Renal cortex interstitium (tissue), 11 donors: Measurements from ENCODE around the gene SLC25A47. TPM values are rescaled to one million over a fixed set of nuclear protein-coding genes. Genes with fewer than 3 reads are reported as not detected.
A peak's percentile ranks its signal among the peaks of the same experiment; 100 is the strongest.

Experiments
- DNase-seq, 11 donors: peaks; one replicate each; pipeline ENCODE4 v3.0.0-alpha.2; 2013; ENCODE audit warnings: low read depth in 9 of 11, low spot score in 4 of 11; ENCODE audit errors: extremely low read depth in 1 of 11
- polyA plus RNA-seq, 3 donors: library from polyadenylated mRNA; unstranded; fragments of 120-200 nt; gene quantifications; one replicate each; pipeline ENCODE4 v1.2.1, GENCODE V29; 2013; ENCODE audit not compliant: insufficient read length in 3 of 3

The SLC25A47 gene
- polyA plus RNA-seq, 3 donors, result not detected

GRCh38 chr14:100317912-100318808, 5.0 kb upstream of the SLC25A47 start:
- DNase-seq, result peak in 1 of 11 donors; percentile 38

GRCh38 chr14:100320157-100320856, 2.8 kb upstream of the SLC25A47 start:
- DNase-seq, result no peak

DNA sequence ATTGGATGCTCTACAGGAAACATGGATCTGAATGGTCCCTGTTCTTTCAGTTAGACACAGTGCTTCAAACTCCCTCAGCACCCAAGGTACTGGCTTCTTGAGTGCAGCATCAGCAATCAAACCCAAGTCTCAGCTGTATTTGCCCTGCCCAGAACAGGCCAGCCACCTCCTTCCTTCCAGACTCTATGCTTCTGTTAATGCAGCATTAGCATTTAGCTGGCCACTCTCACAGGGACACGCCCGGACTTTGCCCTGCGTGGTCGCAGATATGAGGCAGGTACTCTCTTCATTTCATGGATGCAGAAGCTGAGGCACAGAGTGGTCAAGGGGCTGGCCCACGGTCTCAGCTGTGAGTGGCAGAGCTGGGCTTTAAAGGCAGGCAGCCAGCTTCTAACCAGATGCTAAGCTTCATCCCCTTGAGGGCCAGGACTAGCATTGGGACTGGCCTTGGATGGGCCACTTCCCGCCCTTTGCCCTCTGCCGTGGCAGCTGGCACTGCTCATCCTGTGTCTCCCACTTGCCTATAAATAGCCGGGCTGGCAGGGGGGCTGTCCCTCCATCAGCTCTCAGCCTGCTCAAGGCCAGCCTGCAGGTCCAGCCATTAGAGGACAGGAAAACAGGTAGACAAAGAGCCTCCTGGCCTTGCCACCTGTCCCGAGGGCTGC, 1.5 kb upstream of the SLC25A47 start:
- no peak for DNase-seq

- DNase-seq, result no peak
These were observed 791 bp upstream of the SLC25A47 start for GRCh38 chr14:100322138-100322957.

DNA sequence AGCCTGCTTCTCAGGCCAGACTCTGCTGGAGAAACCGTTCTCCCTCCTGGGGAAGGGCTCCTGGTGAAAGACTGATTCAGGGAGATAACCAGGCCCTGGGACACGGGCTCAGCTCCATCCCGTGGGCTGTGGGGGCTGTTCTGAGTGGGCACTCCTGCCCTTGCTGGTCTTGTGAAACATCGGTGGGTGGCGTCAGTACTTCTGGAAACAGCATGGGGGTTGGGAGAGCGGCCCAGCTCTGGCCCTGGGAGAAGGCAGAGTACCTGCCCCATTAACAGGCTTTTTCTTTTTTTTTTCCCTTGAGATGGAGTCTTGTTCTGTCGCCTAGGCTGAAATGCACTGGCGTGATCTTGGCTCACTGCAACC, 786 bp downstream of the SLC25A47 start:
- DNase-seq, result no peak

- DNase-seq, result no peak
These were observed 2.1 kb downstream of the SLC25A47 start for GRCh38 chr14:100325231-100325632.

GRCh38 chr14:100325958-100326357, 2.8 kb downstream of the SLC25A47 start:
- DNase-seq, result no peak

DNA sequence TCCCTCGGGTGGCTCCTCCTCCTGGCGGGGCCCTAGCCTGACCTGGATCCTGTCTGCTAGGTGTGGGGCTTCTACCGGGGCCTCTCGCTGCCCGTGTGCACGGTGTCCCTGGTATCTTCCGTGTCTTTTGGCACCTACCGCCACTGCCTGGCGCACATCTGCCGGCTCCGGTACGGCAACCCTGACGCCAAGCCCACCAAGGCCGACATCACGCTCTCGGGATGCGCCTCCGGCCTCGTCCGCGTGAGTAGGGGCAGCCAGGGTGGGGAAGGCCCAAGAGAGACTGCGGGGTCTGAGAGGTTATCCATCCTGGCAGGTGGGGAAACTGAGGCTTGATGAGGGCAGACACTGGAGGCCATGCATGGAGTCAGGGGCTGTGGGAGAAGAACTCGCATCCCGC, 4.0 kb downstream of the SLC25A47 start:
- DNase-seq, result no peak

DNA sequence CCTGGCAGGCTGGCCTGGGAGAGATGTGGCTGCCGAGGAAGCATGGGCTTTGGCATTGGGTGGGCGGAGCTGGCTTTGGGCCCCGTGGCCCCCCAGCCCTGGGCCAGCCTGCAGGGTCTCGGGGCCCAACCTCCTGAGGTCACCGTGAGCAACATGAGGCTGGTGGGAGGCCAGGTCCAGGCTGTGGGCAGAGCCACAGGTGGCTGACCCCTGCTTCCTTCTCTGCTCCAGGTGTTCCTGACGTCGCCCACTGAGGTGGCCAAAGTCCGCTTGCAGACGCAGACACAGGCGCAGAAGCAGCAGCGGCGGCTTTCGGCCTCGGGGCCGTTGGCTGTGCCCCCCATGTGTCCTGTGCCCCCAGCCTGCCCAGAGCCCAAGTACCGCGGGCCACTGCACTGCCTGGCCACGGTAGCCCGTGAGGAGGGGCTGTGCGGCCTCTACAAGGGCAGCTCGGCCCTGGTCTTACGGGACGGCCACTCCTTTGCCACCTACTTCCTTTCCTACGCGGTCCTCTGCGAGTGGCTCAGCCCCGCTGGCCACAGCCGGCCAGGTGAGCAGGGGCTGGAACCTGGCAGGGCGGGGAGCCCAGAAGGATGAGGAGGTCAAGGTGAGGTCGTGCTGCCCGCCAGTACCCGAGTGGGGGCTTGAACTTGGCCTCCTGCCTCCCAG, 5.5 kb downstream of the SLC25A47 start:
- no peak for DNase-seq

DNA sequence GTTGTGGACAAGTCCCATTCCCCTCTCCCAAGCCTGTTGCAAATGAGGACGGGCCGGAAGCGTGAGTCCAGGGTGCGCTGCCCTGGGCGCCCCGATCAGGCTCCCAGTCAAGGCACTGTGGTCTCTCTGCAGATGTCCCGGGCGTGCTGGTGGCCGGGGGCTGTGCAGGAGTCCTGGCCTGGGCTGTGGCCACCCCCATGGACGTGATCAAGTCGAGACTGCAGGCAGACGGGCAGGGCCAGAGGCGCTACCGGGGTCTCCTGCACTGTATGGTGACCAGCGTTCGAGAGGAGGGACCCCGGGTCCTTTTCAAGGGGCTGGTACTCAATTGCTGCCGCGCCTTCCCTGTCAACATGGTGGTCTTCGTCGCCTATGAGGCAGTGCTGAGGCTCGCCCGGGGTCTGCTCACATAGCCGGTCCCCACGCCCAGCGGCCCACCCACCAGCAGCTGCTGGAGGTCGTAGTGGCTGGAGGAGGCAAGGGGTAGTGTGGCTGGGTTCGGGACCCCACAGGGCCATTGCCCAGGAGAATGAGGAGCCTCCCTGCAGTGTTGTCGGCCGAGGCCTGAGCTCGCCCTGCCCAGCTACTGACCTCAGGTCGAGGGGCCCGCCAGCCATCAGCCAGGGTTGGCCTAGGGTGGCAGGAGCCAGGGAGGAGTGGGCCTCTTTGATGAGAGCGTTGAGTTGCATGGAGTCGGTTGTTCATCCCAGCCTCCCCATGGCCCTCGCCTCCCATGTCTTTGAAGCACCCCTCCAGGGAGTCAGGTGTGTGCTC, 6.3 kb downstream of the SLC25A47 start:
- DNase-seq, result no peak

GRCh38 chr14:100330007-100330344, 6.8 kb downstream of the SLC25A47 start:
- DNase-seq, result no peak

- DNase-seq, result no peak
These were observed 7.3 kb downstream of the SLC25A47 start for GRCh38 chr14:100330388-100330931.

DNA sequence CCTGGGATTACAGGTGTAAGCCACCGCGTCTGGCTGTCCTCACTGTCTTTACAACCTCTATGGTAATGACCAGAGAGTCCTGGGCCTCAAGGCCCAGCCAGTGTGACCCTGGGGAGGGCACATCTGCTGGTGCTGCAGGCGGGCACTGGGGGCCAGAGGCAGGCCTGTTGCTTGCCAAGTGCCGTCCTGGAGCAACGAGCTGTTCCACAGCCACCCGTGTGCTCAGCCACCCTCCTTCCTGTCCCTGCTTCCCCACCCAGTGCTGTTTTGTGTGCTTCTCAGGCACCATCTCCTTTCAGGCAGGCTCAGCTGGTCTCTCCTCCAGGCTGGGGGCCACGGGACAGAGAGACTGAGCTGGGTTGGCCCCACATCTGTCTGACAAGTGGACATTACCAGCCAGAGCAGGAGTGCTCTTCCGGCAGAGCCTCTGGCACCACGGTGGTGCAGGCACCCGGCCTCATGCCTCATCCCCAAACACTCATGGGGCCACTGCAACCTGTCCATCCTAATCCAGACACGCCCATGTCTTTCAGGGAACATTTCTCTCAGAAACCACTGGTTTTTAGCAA, 9.0 kb downstream of the SLC25A47 start:
- DNase-seq, result no peak

- DNase-seq, result peak in 2 of 11 donors; percentile 20 to 47
These were observed 9.7 kb downstream of the SLC25A47 start for GRCh38 chr14:100332797-100333196.

DNA sequence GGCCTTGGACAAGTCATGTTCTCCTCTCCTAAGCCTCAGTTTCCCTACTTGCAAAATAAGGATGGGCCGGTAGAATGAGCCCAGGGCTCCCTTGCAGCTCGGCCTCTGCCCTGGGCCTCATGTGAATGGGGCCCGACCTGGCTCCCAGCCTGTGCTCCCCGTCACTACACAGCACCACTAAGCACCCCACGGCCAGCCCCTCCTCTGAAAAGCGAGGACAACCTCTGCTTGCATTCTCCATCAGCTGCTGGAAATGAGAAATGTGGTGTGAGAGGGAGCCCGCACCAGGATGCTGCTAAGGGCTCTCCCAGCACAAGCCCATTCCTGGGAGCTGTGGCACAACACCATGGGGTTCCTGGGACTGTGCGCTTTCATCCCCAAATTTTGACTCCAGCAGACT, 10.2 kb downstream of the SLC25A47 start:
- no peak for DNase-seq

DNA sequence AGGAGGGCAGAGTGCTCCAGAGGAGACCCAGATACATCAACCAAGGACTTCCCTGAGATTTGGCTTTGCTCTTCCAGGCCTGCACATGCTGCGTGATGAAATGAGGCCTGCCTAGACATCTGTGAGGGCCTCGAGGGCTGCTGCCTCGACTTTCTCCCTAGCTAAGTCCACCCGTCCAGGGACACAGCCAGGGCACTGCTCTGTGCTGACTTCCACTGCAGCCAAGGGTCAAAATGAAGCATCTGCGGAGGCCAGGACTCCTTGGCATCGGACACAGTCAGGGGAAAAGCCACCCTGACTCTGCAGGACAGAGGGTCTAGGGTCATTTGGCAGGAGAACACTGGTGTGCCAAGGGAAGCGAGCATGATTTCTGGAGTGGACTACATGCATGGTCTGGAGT, 10.7 kb downstream of the SLC25A47 start:
- no peak for DNase-seq

- DNase-seq, result no peak
These were observed 11.8 kb downstream of the SLC25A47 start for GRCh38 chr14:100334904-100335303.
